Mammary epithelial cell (primary cell): Measurements from ENCODE around the gene SPG11.

ENCODE experiments used
- CTCF ChIP-seq, 2 donors: IDR thresholded peaks in 1 of 2; conservative IDR thresholded peaks in 1 of 2; 2 replicates each; pipeline ENCODE4 v1.5.1; 2011 to 2012; ENCODE audit warnings: inconsistent platforms in 2 of 2, low read length in 2 of 2, mild to moderate bottlenecking in 2 of 2, control low read depth in 1 of 2, low read depth in 1 of 2; ENCODE audit not compliant: insufficient read depth in 1 of 2; ENCODE audit errors: extremely low read depth in 1 of 2
- EZH2 ChIP-seq: IDR thresholded peaks from 2 replicates; pipeline ENCODE4 v1.6.1; 2012; ENCODE audit warnings: low read length, inconsistent platforms, borderline replicate concordance

DNA sequence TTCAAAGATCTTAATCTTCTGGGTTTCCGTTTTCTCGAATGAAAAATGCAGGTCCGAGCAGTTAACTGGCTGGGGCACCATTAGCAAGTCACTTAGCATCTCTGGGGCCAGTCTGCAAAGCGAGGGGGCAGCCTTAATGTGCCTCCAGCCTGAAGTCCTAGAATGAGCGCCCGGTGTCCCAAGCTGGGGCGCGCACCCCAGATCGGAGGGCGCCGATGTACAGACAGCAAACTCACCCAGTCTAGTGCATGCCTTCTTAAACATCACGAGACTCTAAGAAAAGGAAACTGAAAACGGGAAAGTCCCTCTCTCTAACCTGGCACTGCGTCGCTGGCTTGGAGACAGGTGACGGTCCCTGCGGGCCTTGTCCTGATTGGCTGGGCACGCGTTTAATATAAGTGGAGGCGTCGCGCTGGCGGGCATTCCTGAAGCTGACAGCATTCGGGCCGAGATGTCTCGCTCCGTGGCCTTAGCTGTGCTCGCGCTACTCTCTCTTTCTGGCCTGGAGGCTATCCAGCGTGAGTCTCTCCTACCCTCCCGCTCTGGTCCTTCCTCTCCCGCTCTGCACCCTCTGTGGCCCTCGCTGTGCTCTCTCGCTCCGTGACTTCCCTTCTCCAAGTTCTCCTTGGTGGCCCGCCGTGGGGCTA lies 47.8 kb upstream of the SPG11 start, which contains the start of the genes B2M and PATL2:
- TF ChIP-seq CTCF (conservative IDR thresholded peaks at IDR 0.05 in 1 of 2, IDR thresholded peaks at IDR 0.05 in 1 of 2; ENCODE audit: extremely low read depth in 1 of 2, insufficient read depth in 1 of 2, low read depth in 1 of 2, low read length in 2 of 2) (no peak), EZH2 (no peak)
